ENCODE results near the gene RPS16.

The RPS16 gene

DNA sequence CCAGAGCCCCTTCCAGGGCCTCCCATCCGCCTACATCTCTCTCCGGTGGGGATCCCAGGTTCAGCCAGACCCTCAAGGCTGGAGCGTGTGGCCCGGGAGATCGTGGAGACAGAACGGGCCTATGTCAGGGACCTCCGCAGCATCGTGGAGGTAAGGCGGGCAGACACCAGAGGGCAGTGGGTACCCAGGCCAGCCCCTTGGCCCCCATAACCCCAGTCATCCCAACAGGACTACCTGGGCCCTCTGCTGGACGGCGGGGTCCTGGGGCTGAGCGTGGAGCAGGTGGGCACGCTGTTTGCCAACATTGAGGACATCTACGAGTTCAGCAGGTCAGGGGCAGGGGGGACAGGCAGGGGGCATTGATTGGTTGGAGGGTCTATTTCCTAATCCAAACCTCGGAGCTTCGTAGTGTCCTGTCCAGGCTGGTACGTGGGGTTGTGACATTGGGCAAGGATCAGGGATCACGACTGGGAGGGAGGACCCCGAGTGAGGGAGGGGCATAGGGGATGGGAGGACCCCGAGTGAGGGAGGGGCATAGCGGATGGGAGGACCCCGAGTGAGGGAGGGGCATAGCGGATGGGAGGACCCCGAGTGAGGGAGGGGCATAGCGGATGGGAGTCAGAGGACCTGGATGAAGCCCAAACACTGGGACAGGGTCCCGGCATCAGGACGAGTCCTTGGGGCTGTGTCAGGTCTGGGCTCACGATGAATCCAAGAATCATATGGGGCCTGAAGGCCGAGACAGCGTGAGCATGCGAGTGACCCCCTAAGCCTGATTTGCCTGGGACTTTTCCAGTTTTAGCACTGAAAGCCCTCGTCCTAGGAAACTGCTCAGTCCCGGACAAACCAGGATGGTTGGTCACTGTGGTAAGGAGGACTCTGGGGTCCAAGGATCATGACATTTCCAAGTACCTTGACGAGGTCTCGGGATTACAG, 20.4 kb downstream of the RPS16 start:
- no peaks in the 10 kb centered on the region for H3K9me3 ChIP-seq (ENCODE audit: control insufficient read depth, low read depth, low read length)
- peaks cover 20% of the 10 kb centered on the region for H3K4me1 ChIP-seq (ENCODE audit: control insufficient read depth, low read depth, low read length)
- no peak overlapping the region for H3K27ac ChIP-seq (ENCODE audit: low read length)
- H3K27me3 ChIP-seq (ENCODE audit: control insufficient read depth, insufficient read depth, low read length): no peaks in the 10 kb centered on the region
- peaks cover 31% of the 10 kb centered on the region for H3K36me3 ChIP-seq (ENCODE audit: control insufficient read depth, low read depth, low read length)
- H3K4me3 ChIP-seq (ENCODE audit: low read length): peak overlapping the region; percentile 99
- H3K9ac ChIP-seq (ENCODE audit: low read length): no peak overlapping the region

DNA sequence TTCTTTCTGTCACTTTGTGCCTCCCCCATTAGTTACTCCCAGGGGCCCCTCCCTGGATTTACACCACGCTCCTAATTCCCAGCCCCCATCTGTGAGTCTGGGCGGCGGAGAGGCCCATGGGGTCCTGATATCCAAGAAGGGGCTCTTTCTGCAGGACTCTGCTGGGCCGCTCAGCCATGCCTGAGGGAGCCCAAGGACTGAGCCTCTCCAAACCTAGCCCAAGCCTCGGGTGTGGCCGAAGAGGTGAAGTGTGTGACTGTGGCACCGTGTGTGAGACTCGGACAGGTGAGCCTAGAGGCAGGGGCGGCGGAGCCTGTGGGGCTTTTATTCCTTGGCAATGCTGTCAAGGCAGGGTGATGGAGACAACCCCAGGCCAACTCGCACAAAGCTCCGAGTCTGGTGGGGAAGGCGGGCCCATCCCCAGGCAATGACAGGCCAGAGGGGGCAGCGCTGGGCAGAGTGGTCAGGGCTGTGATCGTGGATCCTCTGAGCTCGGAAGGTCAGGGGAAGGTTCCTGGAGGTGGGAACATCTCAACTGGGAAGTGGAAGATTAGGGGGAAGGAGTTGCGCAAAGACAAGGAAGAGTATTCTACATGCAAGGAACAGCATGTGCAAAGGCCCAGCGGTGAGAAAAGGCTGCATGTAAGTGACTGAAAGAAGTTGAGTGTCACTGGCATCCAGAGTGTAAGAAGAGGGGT, 21.7 kb downstream of the RPS16 start:
- Histone ChIP-seq H3K27ac (ENCODE audit: low read length) (peak overlapping the region; percentile 18), H3K27me3 (ENCODE audit: control insufficient read depth, insufficient read depth, low read length) (no peaks in the 10 kb centered on the region), H3K36me3 (ENCODE audit: control insufficient read depth, low read depth, low read length) (peaks cover 26% of the 10 kb centered on the region), H3K9me3 (ENCODE audit: control insufficient read depth, low read depth, low read length) (no peaks in the 10 kb centered on the region), H3K4me1 (ENCODE audit: control insufficient read depth, low read depth, low read length) (peaks cover 21% of the 10 kb centered on the region), H3K9ac (ENCODE audit: low read length) (peak overlapping the region; percentile 98), H3K4me3 (ENCODE audit: low read length) (peak overlapping the region; percentile 99)

DNA sequence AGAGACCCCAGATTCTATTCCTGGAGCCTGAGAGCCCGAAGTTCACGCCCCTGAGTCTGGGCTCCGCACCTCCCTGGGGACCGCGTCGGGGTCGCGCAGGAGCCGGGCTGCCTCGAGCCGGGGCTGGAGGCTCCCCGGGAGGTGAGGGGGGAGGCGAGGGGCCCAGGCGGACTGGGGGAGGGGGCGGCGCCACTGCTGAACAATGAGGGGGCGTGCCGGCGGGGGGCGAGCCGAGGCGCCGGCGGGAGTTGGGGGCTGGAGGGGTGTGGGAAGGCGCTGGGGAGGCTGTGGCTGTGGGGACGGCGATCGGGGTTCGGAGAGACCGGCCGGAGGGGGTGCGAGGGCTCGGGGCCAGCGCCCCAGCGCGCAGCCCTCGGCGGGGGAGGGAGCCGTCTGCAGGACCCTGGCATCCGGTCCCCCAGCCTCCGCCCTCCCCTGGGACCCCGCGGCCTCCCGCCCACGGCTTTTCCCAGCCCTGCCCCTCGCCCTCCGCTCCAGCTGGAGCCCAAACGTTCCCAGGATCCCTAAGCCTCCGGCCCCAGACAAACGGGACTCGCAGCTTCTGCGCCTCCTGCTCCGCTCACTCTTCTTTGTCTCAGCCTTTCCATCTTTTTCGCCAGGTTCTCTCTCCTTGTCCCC, 22.4 kb downstream of the RPS16 start:
- Histone ChIP-seq H3K27me3 (ENCODE audit: control insufficient read depth, insufficient read depth, low read length) (no peaks in the 10 kb centered on the region), H3K4me1 (ENCODE audit: control insufficient read depth, low read depth, low read length) (peaks cover 21% of the 10 kb centered on the region), H3K9me3 (ENCODE audit: control insufficient read depth, low read depth, low read length) (no peaks in the 10 kb centered on the region), H3K4me3 (ENCODE audit: low read length) (peak overlapping the region; percentile 99), H3K36me3 (ENCODE audit: control insufficient read depth, low read depth, low read length) (peaks cover 19% of the 10 kb centered on the region), H3K9ac (ENCODE audit: low read length) (peak overlapping the region; percentile 98), H3K27ac (ENCODE audit: low read length) (peak overlapping the region; percentile 89)

DNA sequence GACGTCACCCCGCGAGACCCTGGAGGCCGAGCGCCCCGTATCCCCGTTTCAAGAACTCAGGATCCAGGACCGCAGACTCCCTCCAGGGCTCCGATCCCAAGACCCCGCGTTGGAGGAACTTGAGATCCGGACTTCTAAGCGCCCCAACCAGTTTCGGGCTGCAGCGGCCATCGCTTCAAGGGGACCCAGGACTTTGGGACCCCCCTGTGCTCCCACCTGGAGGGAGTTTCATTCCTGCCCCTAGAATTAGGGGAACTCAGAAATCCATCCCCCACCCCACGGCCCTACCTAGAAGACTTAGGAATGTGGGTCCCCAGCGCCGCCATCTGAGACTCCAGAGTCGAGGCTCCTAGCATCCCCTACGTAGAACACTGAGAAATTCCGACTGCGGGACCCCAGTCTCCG, 22.9 kb downstream of the RPS16 start:
- peaks cover 16% of the 10 kb centered on the region for H3K36me3 ChIP-seq (ENCODE audit: control insufficient read depth, low read depth, low read length)
- H3K4me3 ChIP-seq (ENCODE audit: low read length): peak overlapping the region; percentile 99
- no peaks in the 10 kb centered on the region for H3K27me3 ChIP-seq (ENCODE audit: control insufficient read depth, insufficient read depth, low read length)
- H3K27ac ChIP-seq (ENCODE audit: low read length): peak overlapping the region; percentile 89
- H3K9ac ChIP-seq (ENCODE audit: low read length): peak overlapping the region; percentile 98
- peaks cover 21% of the 10 kb centered on the region for H3K4me1 ChIP-seq (ENCODE audit: control insufficient read depth, low read depth, low read length)
- H3K9me3 ChIP-seq (ENCODE audit: control insufficient read depth, low read depth, low read length): no peaks in the 10 kb centered on the region

DNA sequence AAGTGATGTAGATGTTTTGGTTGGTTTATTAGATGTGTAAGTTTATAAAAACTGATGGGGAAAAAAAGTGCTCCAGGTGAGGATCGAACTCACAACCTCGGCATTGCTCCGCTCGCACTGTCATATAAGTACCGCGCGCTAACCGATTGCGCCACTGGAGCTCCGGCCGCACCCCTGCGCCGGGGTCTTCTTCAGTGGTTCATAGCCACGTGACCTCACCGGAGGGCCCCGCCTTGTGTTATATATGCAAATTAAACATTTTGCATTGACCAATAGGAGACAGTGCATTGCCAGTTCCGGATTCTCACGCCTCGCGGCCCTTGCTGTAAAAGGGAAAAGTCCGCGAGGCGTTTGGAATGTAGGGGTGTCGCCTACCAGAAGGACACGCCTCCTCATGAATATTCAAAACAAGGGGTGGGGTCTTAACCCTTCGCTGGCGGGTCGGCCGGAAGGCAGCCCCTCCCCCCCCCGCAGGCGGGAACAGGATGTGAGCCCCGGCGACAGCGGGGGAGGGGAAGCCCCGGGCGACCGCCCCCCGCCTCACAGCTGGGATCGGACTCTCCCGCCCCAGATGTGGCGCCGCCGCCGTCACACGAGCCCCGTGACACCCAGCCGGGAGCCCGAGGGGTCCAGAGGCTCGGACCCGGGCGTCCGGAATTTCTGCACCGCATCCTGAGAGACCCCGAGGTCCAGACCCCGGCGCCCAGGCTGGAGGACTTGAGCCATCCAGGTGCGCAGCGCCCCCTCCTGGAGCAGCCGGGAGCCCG, 23.5 kb downstream of the RPS16 start, which contains the start of gene PLEKHG2:
Gene PLEKHG2, plus strand, starts transcription at position 570 of the 767 bp plus-strand sequence. CDS start 1,418 bp downstream, outside the sequence.
- peak within 1 kb of the TSS; percentile 89 for H3K27ac ChIP-seq (ENCODE audit: low read length)
- peaks cover 10% of the 10 kb centered on the region for H3K36me3 ChIP-seq (ENCODE audit: control insufficient read depth, low read depth, low read length)
- H3K9ac ChIP-seq (ENCODE audit: low read length): peak within 1 kb of the TSS; percentile 98
- H3K4me3 ChIP-seq (ENCODE audit: low read length): peak within 1 kb of the TSS; percentile 99
- no peaks in the 10 kb centered on the region for H3K27me3 ChIP-seq (ENCODE audit: control insufficient read depth, insufficient read depth, low read length)
- H3K9me3 ChIP-seq (ENCODE audit: control insufficient read depth, low read depth, low read length): no peaks in the 10 kb centered on the region
- H3K4me1 ChIP-seq (ENCODE audit: control insufficient read depth, low read depth, low read length): peaks cover 21% of the 10 kb centered on the region

DNA sequence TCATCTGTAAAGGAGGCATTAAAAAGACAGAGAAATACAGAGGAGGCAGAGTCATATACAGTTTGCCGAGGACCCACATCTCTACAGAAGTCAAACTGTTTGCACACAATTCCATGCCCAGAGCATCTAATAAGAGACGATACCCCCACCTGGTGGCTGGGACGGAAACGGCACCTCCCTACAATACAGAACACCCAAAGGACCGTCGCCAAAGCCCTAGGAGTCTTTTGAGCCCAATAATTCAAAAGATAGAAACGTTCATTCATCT, 24.0 kb downstream of the RPS16 start:
- H3K36me3 ChIP-seq (ENCODE audit: control insufficient read depth, low read depth, low read length): peaks cover 5% of the 10 kb centered on the region
- H3K4me1 ChIP-seq (ENCODE audit: control insufficient read depth, low read depth, low read length): peaks cover 21% of the 10 kb centered on the region
- H3K9ac ChIP-seq (ENCODE audit: low read length): no peak overlapping the region
- H3K4me3 ChIP-seq (ENCODE audit: low read length): peak overlapping the region; percentile 74
- H3K27ac ChIP-seq (ENCODE audit: low read length): no peak overlapping the region
- H3K27me3 ChIP-seq (ENCODE audit: control insufficient read depth, insufficient read depth, low read length): no peaks in the 10 kb centered on the region
- H3K9me3 ChIP-seq (ENCODE audit: control insufficient read depth, low read depth, low read length): no peaks in the 10 kb centered on the region

DNA sequence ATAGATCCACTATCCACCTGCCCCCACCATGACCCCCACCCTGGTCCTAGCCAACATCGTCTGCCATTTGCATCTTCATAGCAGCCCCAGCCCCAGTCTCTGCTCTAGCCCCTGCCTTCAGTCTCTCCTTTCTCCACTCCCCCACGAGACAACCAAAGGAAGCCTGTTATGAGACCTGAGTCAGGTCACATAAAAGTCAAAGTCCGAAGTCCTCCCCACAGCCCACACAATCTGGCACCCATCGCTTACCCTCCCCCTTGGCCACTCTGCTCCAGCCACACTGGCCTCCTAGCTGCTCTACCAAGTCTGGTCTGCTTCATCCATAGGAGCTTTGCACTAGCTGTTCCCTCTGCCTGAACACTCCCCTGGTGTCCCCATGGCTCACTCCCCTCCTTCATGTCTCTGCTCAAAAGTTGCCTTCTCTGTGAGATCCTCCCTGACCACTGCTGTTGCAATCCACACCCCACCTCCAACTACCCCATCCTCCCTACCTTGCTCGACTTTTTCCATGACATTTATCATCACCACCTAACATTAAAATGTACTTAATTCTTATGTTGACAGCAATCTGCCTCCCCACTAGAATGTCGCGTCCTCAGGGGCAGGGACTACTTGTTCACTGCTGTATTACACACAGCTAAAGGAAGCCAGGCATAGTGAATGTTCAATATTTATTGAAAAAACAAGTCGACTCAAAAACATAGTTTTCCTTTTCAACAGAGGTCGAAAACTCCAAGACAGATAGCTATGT, 24.5 kb downstream of the RPS16 start:
- Histone ChIP-seq H3K4me3 (ENCODE audit: low read length) (peak overlapping the region; percentile 74), H3K9me3 (ENCODE audit: control insufficient read depth, low read depth, low read length) (no peaks in the 10 kb centered on the region), H3K27me3 (ENCODE audit: control insufficient read depth, insufficient read depth, low read length) (no peaks in the 10 kb centered on the region), H3K36me3 (ENCODE audit: control insufficient read depth, low read depth, low read length) (peaks cover 5% of the 10 kb centered on the region), H3K4me1 (ENCODE audit: control insufficient read depth, low read depth, low read length) (peaks cover 21% of the 10 kb centered on the region), H3K27ac (ENCODE audit: low read length) (no peak overlapping the region), H3K9ac (ENCODE audit: low read length) (no peak overlapping the region)

DNA sequence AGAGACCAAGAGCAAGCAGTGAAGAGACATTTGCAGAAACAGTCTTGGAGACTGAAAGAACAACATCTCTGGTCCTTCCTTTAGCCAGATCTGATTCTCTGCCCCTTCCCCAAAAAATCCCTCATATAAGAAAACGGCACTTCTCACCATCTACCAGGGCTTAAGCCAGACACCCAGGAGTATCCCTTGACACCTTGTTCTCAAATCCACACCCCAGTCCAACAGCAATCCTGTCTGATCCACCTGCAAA, 25.0 kb downstream of the RPS16 start:
- H3K9ac ChIP-seq (ENCODE audit: low read length): peak overlapping the region; percentile 88
- peaks cover under 1% of the 10 kb centered on the region for H3K36me3 ChIP-seq (ENCODE audit: control insufficient read depth, low read depth, low read length)

DNA sequence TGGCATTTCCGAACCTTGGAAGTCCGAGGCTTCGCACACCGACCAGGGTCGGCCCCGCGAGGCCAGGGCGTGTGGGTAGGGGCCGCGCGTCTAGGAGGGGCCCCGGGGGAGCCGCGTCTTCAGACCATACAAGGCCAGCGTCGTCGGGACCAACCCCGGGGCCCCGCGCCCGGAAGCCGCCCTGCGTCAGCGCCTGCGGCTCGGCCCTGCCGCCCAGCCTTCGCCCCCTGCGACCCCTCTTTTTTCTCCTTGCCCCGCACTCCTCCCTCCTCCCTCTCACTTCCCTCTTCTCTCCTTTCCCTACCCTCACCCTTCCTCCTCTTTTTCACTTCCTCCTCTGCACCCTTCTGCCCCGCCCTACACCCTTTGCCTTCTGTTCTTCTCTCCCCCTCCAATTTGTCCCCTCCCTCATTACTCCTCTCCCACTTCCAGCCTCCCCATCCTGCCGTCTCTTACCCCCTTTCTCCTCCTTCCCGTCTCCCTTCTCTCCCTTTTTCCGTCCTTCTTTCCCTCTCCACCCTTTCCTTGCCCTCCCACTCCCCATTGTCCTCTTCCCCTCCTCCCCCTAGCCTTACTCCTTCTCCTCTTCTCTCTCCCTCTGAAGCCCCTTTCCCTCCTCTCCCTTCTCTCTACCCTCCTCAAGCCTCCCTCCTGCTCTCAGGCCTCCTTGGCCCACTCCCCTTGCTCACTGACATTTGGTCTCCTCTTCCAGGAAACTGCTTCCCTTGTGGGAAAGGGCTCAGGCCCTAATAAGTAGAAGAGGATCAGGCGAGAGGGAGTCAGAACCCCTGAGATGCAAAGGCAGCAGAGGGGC, 25.5 kb downstream of the RPS16 start:
- peaks cover 28% of the 10 kb centered on the region for H3K4me1 ChIP-seq (ENCODE audit: control insufficient read depth, low read depth, low read length)
- H3K9me3 ChIP-seq (ENCODE audit: control insufficient read depth, low read depth, low read length): no peaks in the 10 kb centered on the region
- peak overlapping the region; percentile 30 for H3K27ac ChIP-seq (ENCODE audit: low read length)
- H3K36me3 ChIP-seq (ENCODE audit: control insufficient read depth, low read depth, low read length): no peaks in the 10 kb centered on the region
- H3K27me3 ChIP-seq (ENCODE audit: control insufficient read depth, insufficient read depth, low read length): peaks cover 4% of the 10 kb centered on the region
- H3K9ac ChIP-seq (ENCODE audit: low read length): peak overlapping the region; percentile 88
- H3K4me3 ChIP-seq (ENCODE audit: low read length): peak overlapping the region; percentile 82

More for the DNA sequence above, 25.0 kb downstream of the RPS16 start:
- Histone ChIP-seq H3K4me3 (ENCODE audit: low read length) (peak overlapping the region; percentile 82), H3K27ac (ENCODE audit: low read length) (no peak overlapping the region), H3K27me3 (ENCODE audit: control insufficient read depth, insufficient read depth, low read length) (no peaks in the 10 kb centered on the region), H3K9me3 (ENCODE audit: control insufficient read depth, low read depth, low read length) (no peaks in the 10 kb centered on the region), H3K4me1 (ENCODE audit: control insufficient read depth, low read depth, low read length) (peaks cover 25% of the 10 kb centered on the region)
